Spleen (tissue), 7 donors: ENCODE measurements around the gene DDAH2.

Experiments
- POLR2A ChIP-seq, 3 donors: fragments of 450-650 bp; IDR thresholded peaks; one replicate each; pipeline ENCODE4 v1.5.1; 2017; ENCODE audit warnings: antibody characterized with exemption in 3 of 3, mild to moderate bottlenecking in 1 of 3
- POLR2AphosphoS5 ChIP-seq, 3 donors: sonication (generic); formaldehyde crosslinking; IDR thresholded peaks; one replicate each; pipeline ENCODE4 v1.5.1; 2017; ENCODE audit warnings: antibody characterized with exemption in 3 of 3
- TF ChIP-seq, protein P1 (sequence below), 11 experiments: fragments of 200-600 bp in 7 of 11; fragments of 450-650 bp in 4 of 11; sonication (generic) in 4 of 11; IDR thresholded peaks in 8 of 11; conservative IDR thresholded peaks in 3 of 11; 1 replicate in 7 of 11; 2 replicates in 4 of 11; pipeline versions ENCODE4 v1.4.0 to v1.8.0; 2016 to 2021; ENCODE audit warnings: antibody characterized with exemption in 11 of 11, inconsistent platforms in 4 of 11, mild to moderate bottlenecking in 1 of 11
- donor health status: DM: no; HTN: no; CAD: no; lungs with moderate emphysema.
- donor health status: DM: no; HTN: no; CAD: no.
- donor health status: DM: no; HTN: no; CAD: no.

DNA sequence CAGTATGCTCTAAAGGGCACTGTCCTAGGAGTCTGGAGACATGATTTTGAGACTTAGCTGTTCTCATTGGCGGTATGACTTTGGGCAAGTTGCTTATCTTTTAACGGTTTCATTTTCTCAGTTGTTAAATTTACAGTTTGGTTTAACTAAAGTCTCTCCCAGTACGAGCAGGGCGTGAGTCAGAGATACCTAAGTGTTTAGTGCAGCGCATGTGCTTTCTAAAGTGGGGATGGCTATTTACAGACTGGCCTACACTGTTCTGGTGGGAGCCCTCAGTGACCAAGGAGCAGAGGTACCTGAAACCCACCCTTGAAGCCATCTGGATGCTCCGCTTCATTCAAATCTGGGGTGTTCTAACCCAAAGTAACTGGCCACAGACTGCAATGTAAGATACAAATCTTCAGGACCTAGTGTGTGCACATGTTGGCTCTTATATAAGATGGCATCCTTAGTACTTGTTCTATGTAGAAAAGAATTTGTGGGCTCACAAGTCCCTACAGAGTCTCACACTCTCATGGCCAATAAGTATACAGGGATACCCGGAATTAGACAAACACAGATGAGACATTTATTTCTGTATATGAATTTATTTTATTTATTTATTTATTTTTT is 21.4 kb upstream of the DDAH2 start:
- TF ChIP-seq POLR2A (IDR thresholded peaks at IDR 0.05) (no peak), POLR2AphosphoS5 (IDR thresholded peaks at IDR 0.05) (no peak)
- TF ChIP-seq, protein P1, sequence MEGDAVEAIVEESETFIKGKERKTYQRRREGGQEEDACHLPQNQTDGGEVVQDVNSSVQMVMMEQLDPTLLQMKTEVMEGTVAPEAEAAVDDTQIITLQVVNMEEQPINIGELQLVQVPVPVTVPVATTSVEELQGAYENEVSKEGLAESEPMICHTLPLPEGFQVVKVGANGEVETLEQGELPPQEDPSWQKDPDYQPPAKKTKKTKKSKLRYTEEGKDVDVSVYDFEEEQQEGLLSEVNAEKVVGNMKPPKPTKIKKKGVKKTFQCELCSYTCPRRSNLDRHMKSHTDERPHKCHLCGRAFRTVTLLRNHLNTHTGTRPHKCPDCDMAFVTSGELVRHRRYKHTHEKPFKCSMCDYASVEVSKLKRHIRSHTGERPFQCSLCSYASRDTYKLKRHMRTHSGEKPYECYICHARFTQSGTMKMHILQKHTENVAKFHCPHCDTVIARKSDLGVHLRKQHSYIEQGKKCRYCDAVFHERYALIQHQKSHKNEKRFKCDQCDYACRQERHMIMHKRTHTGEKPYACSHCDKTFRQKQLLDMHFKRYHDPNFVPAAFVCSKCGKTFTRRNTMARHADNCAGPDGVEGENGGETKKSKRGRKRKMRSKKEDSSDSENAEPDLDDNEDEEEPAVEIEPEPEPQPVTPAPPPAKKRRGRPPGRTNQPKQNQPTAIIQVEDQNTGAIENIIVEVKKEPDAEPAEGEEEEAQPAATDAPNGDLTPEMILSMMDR (IDR thresholded peaks at IDR 0.05 in 8 of 11, conservative IDR thresholded peaks at IDR 0.05 in 3 of 11) = no peak
